ENCODE data around the gene FAM110A. TPM values are rescaled to one million over a fixed set of nuclear protein-coding genes. Genes with fewer than 3 reads are reported as not detected.

Gene FAM110A
- total and polyA plus RNA-seq, 5 experiments from 2014 or later = 4.5 to 24.5 (median 20.3) TPM

DNA sequence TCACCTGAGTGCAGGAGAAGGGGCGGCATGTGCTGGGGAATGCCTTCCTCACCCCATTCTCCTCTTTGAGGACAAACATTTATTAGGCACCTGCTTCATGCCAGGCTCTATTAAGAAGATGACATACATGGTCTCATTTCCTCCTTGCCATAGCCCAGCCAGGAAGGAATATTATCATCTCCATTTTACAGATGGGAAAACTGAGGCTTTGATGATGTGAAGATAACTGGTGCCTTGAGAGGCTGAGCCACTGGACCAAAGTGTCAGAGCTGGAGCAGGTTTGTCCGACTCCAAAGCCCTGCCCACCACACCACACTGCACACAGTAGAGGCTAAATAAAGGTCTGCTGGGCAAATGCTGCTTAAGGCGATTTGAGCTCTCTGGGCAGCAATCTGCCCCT, 37.2 kb downstream of the FAM110A start:
- no peak overlapping the region for H3K27ac Mint-ChIP-seq
- POLR2A ChIA-PET = interaction anchor here (0.6 kb wide), 1 partner anchor 52 kb away, joined by 3 read pairs; no protein-coding TSS in a partner anchor
- H3K4me3 Mint-ChIP-seq = no peak overlapping the region
- H3K36me3 Mint-ChIP-seq = no peaks in the 10 kb centered on the region
- no peaks in the 10 kb centered on the region for H3K9me3 Mint-ChIP-seq
- no peak for DNase-seq
- no peak for ATAC-seq
- peaks cover 0 to 9% (median 0%) of the 10 kb centered on the region in 5 donors for H3K27me3 Mint-ChIP-seq
- H3K4me1 Mint-ChIP-seq = peaks cover 0 to 10% (median 1%) of the 10 kb centered on the region in 4 donors

- no peak for ATAC-seq
Measured at GRCh38 chr20:871436-871835, 37.9 kb downstream of the FAM110A start.

GRCh38 chr20:871948-872347, 38.4 kb downstream of the FAM110A start:
- Mint-ChIP-seq H3K4me3 (no peak overlapping the region), H3K4me1 (peaks cover 0 to 10% (median 1%) of the 10 kb centered on the region in 4 donors), H3K27ac (no peak overlapping the region), H3K9me3 (no peaks in the 10 kb centered on the region), H3K36me3 (no peaks in the 10 kb centered on the region), H3K27me3 (peaks cover 0 to 9% (median 0%) of the 10 kb centered on the region in 5 donors)
- POLR2A ChIA-PET = no interaction called here
- ATAC-seq (no peak), DNase-seq (no peak)

More at GRCh38 chr20:871436-871835, 37.9 kb downstream of the FAM110A start:
- Mint-ChIP-seq H3K36me3 (no peaks in the 10 kb centered on the region), H3K27me3 (peaks cover 0 to 9% (median 0%) of the 10 kb centered on the region in 5 donors), H3K4me1 (peaks cover 0 to 10% (median 1%) of the 10 kb centered on the region in 4 donors), H3K9me3 (no peaks in the 10 kb centered on the region), H3K4me3 (no peak overlapping the region), H3K27ac (no peak overlapping the region)
- DNase-seq = no peak
- POLR2A ChIA-PET = interaction anchor here (0.6 kb wide), 1 partner anchor 53 kb away, joined by 3 read pairs; no protein-coding TSS in a partner anchor

DNA sequence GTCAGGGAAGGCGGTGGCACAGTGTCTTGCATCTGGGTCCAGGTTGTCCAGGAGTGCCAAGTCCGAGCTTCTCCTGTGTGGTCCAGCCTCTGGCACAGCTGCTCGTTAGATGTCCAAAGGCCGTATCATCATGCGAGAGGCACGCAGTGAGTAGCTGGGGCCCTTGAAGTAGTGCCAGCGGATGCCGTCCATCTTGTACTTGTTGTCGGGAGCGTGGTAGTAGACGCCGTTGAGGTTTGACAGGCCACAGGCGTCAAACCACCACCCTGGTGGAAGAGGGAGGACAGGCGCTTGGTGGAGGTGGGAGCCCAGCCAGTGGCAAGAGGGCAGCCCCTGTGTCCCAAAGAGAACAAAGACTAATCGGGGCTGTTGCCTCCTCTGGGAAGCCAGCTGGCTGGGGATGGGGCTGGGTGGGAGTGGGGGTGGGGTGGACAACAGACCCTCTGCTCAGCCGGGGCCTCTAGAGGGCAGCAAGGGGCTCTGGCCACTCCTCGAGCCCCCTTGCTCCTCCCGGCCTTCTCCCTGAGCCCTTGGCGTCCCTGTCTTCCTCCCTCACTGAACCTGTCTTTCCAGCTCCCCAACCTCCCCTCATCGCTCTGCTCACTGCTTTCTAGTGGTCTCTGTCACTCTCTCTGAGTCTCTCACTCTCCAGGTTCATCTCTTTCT, 39.5 kb downstream of the FAM110A start:
- H3K4me3 Mint-ChIP-seq = no peak overlapping the region

GRCh38 chr20:873875-874607, 40.5 kb downstream of the FAM110A start:
- ATAC-seq = no peak
- POLR2A ChIA-PET = no interaction called here

More for the DNA sequence above, 39.5 kb downstream of the FAM110A start:
- Mint-ChIP-seq H3K36me3 (no peaks in the 10 kb centered on the region), H3K4me1 (peaks cover 0 to 10% (median 1%) of the 10 kb centered on the region in 4 donors), H3K27ac (no peak overlapping the region), H3K9me3 (no peaks in the 10 kb centered on the region), H3K27me3 (peaks cover 0 to 9% (median 0%) of the 10 kb centered on the region in 5 donors)
- POLR2A ChIA-PET = no interaction called here
- ATAC-seq = no peak
- no peak for DNase-seq

DNA sequence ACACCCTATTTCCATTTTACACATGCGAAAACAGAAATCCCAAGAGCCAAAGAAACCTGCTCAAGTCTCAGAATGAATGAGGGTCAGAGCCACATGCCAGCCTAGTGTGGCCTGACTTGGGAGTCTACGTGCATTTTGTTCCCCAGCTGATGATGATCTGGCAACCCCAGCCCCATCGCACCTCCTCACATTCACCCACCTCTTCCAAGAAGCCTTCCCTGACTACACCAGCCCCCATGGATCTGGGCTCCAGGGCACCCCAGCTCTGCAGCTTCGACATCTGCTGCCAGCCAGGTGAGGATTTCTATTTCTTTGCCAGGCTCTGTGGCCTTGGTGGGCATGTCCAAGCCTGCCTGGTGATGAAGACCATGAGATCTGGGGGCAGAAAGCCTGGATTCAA, 41.6 kb downstream of the FAM110A start:
- DNase-seq = no peak
- Mint-ChIP-seq H3K36me3 (no peaks in the 10 kb centered on the region), H3K4me1 (peaks cover 0 to 7% (median 1%) of the 10 kb centered on the region in 4 donors), H3K9me3 (no peaks in the 10 kb centered on the region), H3K27me3 (peaks cover 0 to 9% (median 0%) of the 10 kb centered on the region in 5 donors), H3K4me3 (no peak overlapping the region), H3K27ac (no peak overlapping the region)
- no peak for ATAC-seq
- POLR2A ChIA-PET = no interaction called here

More at GRCh38 chr20:873875-874607, 40.5 kb downstream of the FAM110A start:
- DNase-seq = no peak
- no peaks in the 10 kb centered on the region for H3K36me3 Mint-ChIP-seq
- no peak overlapping the region for H3K4me3 Mint-ChIP-seq
- peaks cover 0 to 10% (median 1%) of the 10 kb centered on the region in 4 donors for H3K4me1 Mint-ChIP-seq
- H3K27ac Mint-ChIP-seq = peak overlapping the region in 1 of 10 donors; percentile 74
- H3K27me3 Mint-ChIP-seq = peaks cover 0 to 9% (median 0%) of the 10 kb centered on the region in 5 donors
- no peaks in the 10 kb centered on the region for H3K9me3 Mint-ChIP-seq

- Mint-ChIP-seq H3K27ac (no peak overlapping the region), H3K9me3 (no peaks in the 10 kb centered on the region), H3K4me3 (no peak overlapping the region), H3K4me1 (peaks cover 0 to 10% (median 6%) of the 10 kb centered on the region in 4 donors), H3K36me3 (no peaks in the 10 kb centered on the region), H3K27me3 (peaks cover 0 to 7% (median 4%) of the 10 kb centered on the region in 5 donors)
- no peak for ATAC-seq
- DNase-seq = no peak
- POLR2A ChIA-PET = no interaction called here
Measured at GRCh38 chr20:877814-878213, 44.3 kb downstream of the FAM110A start.

DNA sequence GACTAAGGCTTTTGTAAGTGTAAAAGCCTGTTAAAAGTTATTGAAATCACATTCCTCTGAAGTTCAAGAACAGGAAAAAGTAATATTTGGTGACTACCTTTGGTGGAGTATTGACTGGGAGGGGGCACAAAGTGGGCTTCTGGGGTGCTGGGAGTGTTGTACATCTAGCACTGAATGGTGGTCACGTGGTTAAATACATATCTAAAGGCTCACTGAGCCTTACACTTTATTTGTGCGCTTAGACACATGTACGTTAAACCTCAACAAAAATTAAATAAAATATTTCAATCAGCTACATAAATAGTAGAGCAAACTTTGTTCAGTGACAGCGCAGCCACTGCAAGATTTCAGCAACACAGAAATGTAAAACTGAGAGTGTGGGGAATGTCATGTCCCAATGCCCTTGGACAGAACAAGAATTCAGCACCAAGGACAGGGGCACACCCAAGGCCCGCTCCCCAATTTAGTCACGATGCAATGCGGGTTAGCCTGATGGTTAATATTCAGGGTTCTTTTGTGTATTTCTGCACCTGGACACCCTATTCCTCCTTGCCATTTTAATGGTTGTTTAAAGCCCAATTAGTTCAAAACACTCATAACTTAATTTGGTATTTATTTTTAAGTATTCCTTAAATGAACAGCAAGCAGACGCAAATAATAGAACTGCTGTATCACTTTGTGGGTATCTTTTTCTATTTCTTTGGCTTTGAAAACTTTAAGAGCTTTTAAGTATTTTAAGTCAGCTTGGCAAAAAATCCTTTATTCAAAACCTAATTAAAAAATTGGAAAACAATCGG, 45.2 kb downstream of the FAM110A start:
- POLR2A ChIA-PET = no interaction called here
- Mint-ChIP-seq H3K36me3 (no peaks in the 10 kb centered on the region), H3K4me1 (peaks cover 0 to 10% (median 3%) of the 10 kb centered on the region in 4 donors), H3K4me3 (no peak overlapping the region), H3K9me3 (no peaks in the 10 kb centered on the region), H3K27me3 (peaks cover 0 to 8% (median 4%) of the 10 kb centered on the region in 5 donors), H3K27ac (no peak overlapping the region)
- peak in 4 of 10 donors; percentile 4 to 18 (median 11) for DNase-seq
- ATAC-seq = no peak

DNA sequence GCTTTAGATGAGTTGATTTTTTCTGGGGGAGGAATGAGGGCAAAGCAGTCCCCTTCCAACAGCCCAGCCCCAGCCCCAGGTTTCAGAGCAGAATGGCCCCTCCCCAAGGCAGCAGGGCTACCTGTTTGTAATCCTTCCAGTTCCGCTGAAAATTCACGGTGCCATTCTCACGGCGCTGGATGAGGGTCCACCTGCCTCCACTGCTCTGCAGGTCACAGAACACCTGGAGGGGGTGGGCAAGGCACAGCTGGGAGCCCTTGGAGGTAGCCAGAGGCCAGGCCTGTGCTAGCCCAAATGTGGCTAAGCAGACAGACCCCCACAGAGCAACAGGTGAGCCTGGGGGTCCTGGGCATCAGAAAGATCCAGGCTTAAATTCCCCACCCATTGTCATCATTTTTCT, 46.1 kb downstream of the FAM110A start:
- Mint-ChIP-seq H3K36me3 (no peaks in the 10 kb centered on the region), H3K4me3 (no peak overlapping the region), H3K27me3 (peaks cover 5 to 13% (median 10%) of the 10 kb centered on the region in 5 donors)

DNA sequence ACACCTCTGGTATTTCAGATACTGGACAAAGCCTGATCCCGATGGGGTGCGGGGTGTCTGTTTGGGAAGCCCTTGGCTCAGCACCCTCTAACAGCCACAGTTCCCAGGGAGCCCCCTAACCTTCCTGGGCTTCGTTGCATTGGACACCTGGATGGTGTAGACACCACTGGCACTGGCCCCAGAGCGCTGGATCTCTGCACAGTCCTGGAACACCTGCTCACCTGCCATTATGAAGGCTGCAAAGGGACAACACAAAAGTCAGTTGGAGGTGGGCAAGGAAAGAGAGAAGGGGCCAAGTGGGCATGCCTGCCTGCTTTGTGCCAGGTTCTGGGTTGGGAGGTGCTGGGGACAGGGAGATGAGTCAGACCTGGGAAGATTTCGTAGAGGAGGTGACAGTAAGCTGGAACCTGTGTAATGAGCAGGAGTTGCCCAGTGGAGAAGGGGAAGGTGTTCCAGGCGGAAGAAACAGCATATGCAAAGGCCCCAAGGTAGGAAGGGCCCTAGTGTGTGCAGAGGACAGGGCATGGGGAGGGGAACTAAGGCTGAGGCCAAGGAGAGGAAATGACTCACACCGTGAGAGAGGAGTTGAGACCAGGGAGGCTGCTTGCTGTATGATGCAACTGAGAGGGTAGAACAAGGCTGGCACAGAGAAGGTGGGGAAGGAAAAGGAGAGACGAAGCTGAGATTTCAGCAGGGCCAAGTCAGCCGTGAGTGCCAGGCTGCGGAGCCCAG, 47.7 kb downstream of the FAM110A start:
- ATAC-seq = no peak
- Mint-ChIP-seq H3K27ac (peak overlapping the region in 1 of 10 donors; percentile 16), H3K4me3 (no peak overlapping the region), H3K9me3 (no peaks in the 10 kb centered on the region), H3K36me3 (no peaks in the 10 kb centered on the region), H3K4me1 (peaks cover 6 to 10% (median 7%) of the 10 kb centered on the region in 4 donors), H3K27me3 (peaks cover 9 to 23% (median 16%) of the 10 kb centered on the region in 5 donors)
- no peak for DNase-seq
- POLR2A ChIA-PET = no interaction called here

More for the DNA sequence above, 46.1 kb downstream of the FAM110A start:
- POLR2A ChIA-PET = no interaction called here
- ATAC-seq (no peak), DNase-seq (no peak)
- Mint-ChIP-seq H3K4me1 (peaks cover 0 to 10% (median 4%) of the 10 kb centered on the region in 4 donors), H3K27ac (no peak overlapping the region), H3K9me3 (no peaks in the 10 kb centered on the region)

DNA sequence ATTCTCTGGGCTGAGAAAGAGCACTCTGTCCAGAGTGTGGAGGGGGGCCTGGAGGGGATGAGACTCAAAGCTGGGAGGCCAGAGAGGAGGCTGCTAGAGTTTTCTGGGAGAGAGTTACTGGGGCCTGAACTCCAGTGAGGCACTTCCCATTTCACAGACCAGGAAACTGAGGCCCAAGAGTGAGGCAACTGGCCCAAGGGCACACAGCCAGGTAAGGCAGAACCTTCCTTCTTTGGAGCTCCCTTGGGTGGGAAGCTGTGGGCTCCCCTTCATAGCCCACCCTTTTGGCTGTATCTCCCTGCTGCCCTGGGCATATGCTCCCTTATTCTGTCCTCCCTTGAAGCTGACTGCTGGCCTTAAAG, 48.2 kb downstream of the FAM110A start:
- H3K4me1 Mint-ChIP-seq = peaks cover 6 to 10% (median 7%) of the 10 kb centered on the region in 4 donors
- peak overlapping the region in 1 of 10 donors; percentile 16 for H3K27ac Mint-ChIP-seq
- H3K27me3 Mint-ChIP-seq = peaks cover 9 to 23% (median 16%) of the 10 kb centered on the region in 5 donors
- H3K36me3 Mint-ChIP-seq = no peaks in the 10 kb centered on the region
- POLR2A ChIA-PET = no interaction called here
- no peak overlapping the region for H3K4me3 Mint-ChIP-seq
- H3K9me3 Mint-ChIP-seq = no peaks in the 10 kb centered on the region
- DNase-seq = no peak
- no peak for ATAC-seq

All from naive thymus-derived CD8-positive, alpha-beta T cell (primary cell).